Testis (tissue), 3 donors: ENCODE results near the gene TRAF3IP3. TPM values are rescaled to one million over a fixed set of nuclear protein-coding genes. Genes with fewer than 3 reads are reported as not detected.

Source experiments
- DNase-seq: peaks from one replicate; pipeline ENCODE4 v3.0.0-alpha.2; 2019
- H3K27ac ChIP-seq, 2 donors: fragments of 200-600 bp; sonication (generic); one replicate each; pipeline ENCODE4 v1.5.1; 2019
- H3K27me3 ChIP-seq: fragments of 200-600 bp; sonication (generic); one replicate; pipeline ENCODE4 v1.5.1; 2019
- H3K36me3 ChIP-seq: fragments of 200-600 bp; sonication (generic); one replicate; pipeline ENCODE4 v1.5.1; 2017; ENCODE audit warnings: low read depth; ENCODE audit errors: missing control alignments
- H3K4me1 ChIP-seq: fragments of 200-600 bp; sonication (generic); one replicate; pipeline ENCODE4 v1.5.1; 2019
- H3K4me3 ChIP-seq, 2 donors: fragments of 200-600 bp; sonication (generic); one replicate each; pipeline ENCODE4 v1.5.1; 2017 to 2019
- H3K9me3 ChIP-seq: fragments of 200-600 bp; sonication (generic); one replicate; pipeline ENCODE4 v1.5.1; 2017
- CTCF ChIP-seq, 3 experiments: fragments of 450-650 bp in 2 of 3; fragments of 200-600 bp in 1 of 3; sonication (generic) in 1 of 3; IDR thresholded peaks; one replicate each; pipeline ENCODE4 v1.5.1; 2016 to 2019; ENCODE audit warnings: antibody characterized with exemption in 3 of 3, mild to moderate bottlenecking in 2 of 3, moderate library complexity in 1 of 3
- POLR2A ChIP-seq: fragments of 450-650 bp; IDR thresholded peaks from one replicate; pipeline ENCODE4 v1.6.1; 2017; ENCODE audit warnings: antibody characterized with exemption, mild to moderate bottlenecking, moderate library complexity
- WGBS, 2 donors: methylation state at CpG; one replicate each; pipeline ENCODE4 v1.1.5; 2018; 5-methylcytosine and 5-hydroxymethylcytosine counted together
- intact Hi-C: fragments of 100-400 bp; cut with DNase I; formaldehyde crosslinking; loops from one replicate; pipeline ENCODE4 v1.15.1; 2023; ENCODE audit warnings: low total_unique reads
- polyA plus RNA-seq: library from polyadenylated mRNA; stranded (reverse); fragments of 350-450 nt; fragmentation: Illumina TruSeq; extraction: RNeasy Lipid Tissue Mini Kit (QIAGEN cat#74804); gene quantifications from one replicate; pipeline ENCODE4 v1.2.3, GENCODE V29; 2014; ENCODE audit warnings: low read depth, low replicate concordance; ENCODE audit not compliant: insufficient read depth
- total RNA-seq, 2 donors: library from RNA; depleted of rRNA; stranded (reverse); fragments of >200 nt; gene quantifications; one replicate each; pipeline ENCODE4 v1.2.3, GENCODE V29; 2016

Gene TRAF3IP3
- total and polyA plus RNA-seq, 3 donors from 2014 or later = 0.63 to 9.2 (median 3.3) TPM

- no peaks in the 10 kb centered on the region for H3K36me3 ChIP-seq
- peak overlapping the region; percentile 79 to 85 for H3K27ac ChIP-seq
- DNase-seq = no peak
- 22 to 63% methylated on average over 1 to 2 of the region's 2 CpGs for WGBS, 2 donors
- intact Hi-C loops = no loop called here
- H3K27me3 ChIP-seq = no peaks in the 10 kb centered on the region
- H3K9me3 ChIP-seq = no peaks in the 10 kb centered on the region
- H3K4me3 ChIP-seq = no peak overlapping the region
- TF ChIP-seq POLR2A = no peak
- TF ChIP-seq CTCF (IDR thresholded peaks at IDR 0.05) = no peak
- H3K4me1 ChIP-seq = peaks cover 19% of the 10 kb centered on the region
These were observed 35.0 kb upstream of the TRAF3IP3 start for GRCh38 chr1:209720826-209721225.

DNA sequence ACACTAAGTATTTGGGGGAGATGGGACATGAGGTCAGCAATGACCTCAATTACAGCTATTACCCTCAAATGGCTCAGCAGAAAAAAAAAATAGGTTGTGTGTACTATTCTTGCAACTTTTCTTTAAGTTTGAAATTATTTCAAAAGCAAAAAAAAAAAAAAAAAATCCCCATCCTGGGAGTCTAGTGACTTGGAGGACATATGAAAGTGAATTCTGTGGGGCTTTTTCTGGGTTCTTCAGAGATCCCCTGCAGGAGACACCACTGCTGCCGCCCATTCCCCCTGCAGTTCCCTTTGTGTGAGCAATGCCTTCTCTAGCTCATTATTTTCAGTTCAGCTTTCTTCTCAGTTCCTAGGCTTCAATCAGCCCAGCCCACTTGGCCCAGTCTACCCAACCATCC, 34.5 kb upstream of the TRAF3IP3 start:
- 90 to 91% methylated on average over 1 of the region's 1 CpG for WGBS, 2 donors
- DNase-seq = no peak
- Histone ChIP-seq H3K27ac (peak overlapping the region; percentile 79 to 85), H3K9me3 (no peaks in the 10 kb centered on the region), H3K27me3 (no peaks in the 10 kb centered on the region), H3K4me3 (no peak overlapping the region), H3K4me1 (peaks cover 19% of the 10 kb centered on the region), H3K36me3 (no peaks in the 10 kb centered on the region)
- TF ChIP-seq CTCF (IDR thresholded peaks at IDR 0.05) (no peak), POLR2A (no peak)
- intact Hi-C loops = no loop called here

GRCh38 chr1:209723265-209723664, 32.6 kb upstream of the TRAF3IP3 start:
- no peaks in the 10 kb centered on the region for H3K27me3 ChIP-seq
- no peak overlapping the region for H3K4me3 ChIP-seq
- H3K9me3 ChIP-seq = no peaks in the 10 kb centered on the region
- no peak for TF ChIP-seq POLR2A
- TF ChIP-seq CTCF (IDR thresholded peaks at IDR 0.05) = no peak
- H3K27ac ChIP-seq = no peak overlapping the region
- intact Hi-C loops = no loop called here
- DNase-seq = no peak
- 76 to 81% methylated on average over 3 of the region's 3 CpGs for WGBS, 2 donors
- H3K36me3 ChIP-seq = no peaks in the 10 kb centered on the region
- peaks cover 19% of the 10 kb centered on the region for H3K4me1 ChIP-seq

DNA sequence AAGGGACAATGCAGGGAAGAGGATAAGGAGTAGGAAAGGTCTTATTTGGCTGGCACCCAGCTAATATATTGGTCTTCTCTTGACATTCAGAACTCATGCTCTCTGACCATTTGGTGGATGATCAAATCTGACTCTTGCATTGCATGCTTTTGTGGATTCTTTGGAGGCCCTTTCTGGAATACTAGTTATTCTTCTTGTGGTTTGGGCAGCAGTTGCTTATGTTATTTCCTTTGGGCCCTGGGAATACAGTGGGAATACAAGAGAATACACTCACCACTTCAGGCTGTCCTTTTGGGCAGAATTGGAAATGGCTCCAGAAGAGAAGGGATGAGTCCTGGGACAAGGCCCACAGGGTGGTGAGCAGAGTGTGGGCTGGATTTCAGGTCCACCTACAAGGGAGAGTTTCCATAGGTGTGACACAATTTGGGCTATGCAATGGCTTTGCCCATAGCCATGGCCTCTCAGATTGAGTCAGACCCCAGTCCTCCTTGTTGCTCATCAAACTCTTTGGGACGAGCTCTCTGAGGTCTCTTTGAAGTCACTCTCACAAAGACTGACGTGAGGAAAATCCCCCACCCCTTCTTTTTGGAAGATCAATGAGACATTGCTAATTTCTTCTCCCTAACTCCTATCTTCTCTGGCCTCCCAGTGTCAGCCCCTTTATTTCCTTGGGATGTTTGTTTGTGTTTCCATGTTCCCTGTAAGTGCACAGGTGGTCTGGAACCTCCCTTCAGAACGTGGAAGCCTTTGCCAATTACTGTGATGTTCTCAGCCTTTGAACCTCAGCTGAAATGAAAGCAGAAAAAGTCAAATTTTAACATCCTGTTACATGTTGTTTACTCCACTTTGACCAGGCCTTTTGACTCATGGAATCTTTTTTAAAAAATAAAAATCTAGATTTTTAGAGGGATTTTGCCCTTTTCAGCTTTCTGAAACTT, 31.8 kb upstream of the TRAF3IP3 start:
- Histone ChIP-seq H3K27ac (peak overlapping the region; percentile 15 to 46), H3K4me1 (peaks cover 19% of the 10 kb centered on the region), H3K4me3 (no peak overlapping the region), H3K27me3 (no peaks in the 10 kb centered on the region), H3K9me3 (no peaks in the 10 kb centered on the region), H3K36me3 (no peaks in the 10 kb centered on the region)
- WGBS, 2 donors = 62 to 70% methylated on average over 3 of the region's 3 CpGs
- intact Hi-C loops = no loop called here
- TF ChIP-seq CTCF (IDR thresholded peaks at IDR 0.05) = no peak
- no peak for DNase-seq

GRCh38 chr1:209727286-209727685, 28.6 kb upstream of the TRAF3IP3 start:
- Histone ChIP-seq H3K36me3 (no peaks in the 10 kb centered on the region), H3K27ac (no peak overlapping the region), H3K9me3 (no peaks in the 10 kb centered on the region), H3K4me3 (no peak overlapping the region), H3K4me1 (no peaks in the 10 kb centered on the region), H3K27me3 (no peaks in the 10 kb centered on the region)
- 83 to 87% methylated on average over 2 of the region's 2 CpGs for WGBS, 2 donors
- TF ChIP-seq POLR2A = no peak
- no peak for DNase-seq
- intact Hi-C loops = no loop called here
